HCT116 (cell line): ENCODE results near the gene HTRA2. TPM values are rescaled to one million over a fixed set of nuclear protein-coding genes. Genes with fewer than 3 reads are reported as not detected.
A peak's percentile ranks its signal among the peaks of the same experiment; 100 is the strongest.

Source experiments
- ATAC-seq: fragments of 200-7000 bp; cut with Tn5 transposase; 2 replicates; pipeline ENCODE4 v1.9.1; 2020; ENCODE audit warnings: mild to moderate bottlenecking, moderate library complexity
- BruUV-seq: library from RNA; stranded (reverse); fragments of 400-500 nt; replicated peaks from 2 replicates; lab custom pipeline; 2021; lab: Mats Ljungman, UMichigan
- CTCF ChIA-PET: fragments of 300-600 bp; sonication (Branson Sonifier 250); formaldehyde crosslinking; loops from one replicate; lab custom pipeline; 2021; ENCODE audit warnings: antibody characterized with exemption; lab: Charles Lee
- POLR2A ChIA-PET: fragments of 300-600, 350-600 bp; sonication (Branson Sonifier 250); formaldehyde crosslinking; loops from one replicate; lab custom pipeline; 2021; ENCODE audit warnings: antibody characterized with exemption; lab: Charles Lee
- RAD21 ChIA-PET, 2 experiments: fragments of 300-600 bp; sonication (Branson Sonifier 250); formaldehyde crosslinking; loops; one replicate each; lab custom pipeline; 2023; ENCODE audit warnings: low total read pairs in 2 of 2; ENCODE audit not compliant: uncharacterized antibody in 2 of 2, unreplicated experiment in 2 of 2, low non-redundant PET in 1 of 2; lab: Charles Lee
- DNase-seq: peaks from one replicate; pipeline ENCODE4 v3.0.0-alpha.2; 2010; ENCODE audit warnings: low read depth, low spot score
- H2AFZ ChIP-seq: fragments of 200-600 bp; shearing (Covaris generic), sonication (generic); 2 replicates; pipeline ENCODE4 v1.6.1; 2017; ENCODE audit warnings: low read depth, mixed run types, mixed read lengths, antibody characterized with exemption, low read length; ENCODE audit not compliant: poor library complexity, severe bottlenecking
- H3K27ac ChIP-seq: 2 replicates; pipeline ENCODE4 v1.5.1; 2012; ENCODE audit warnings: low read depth, low read length
- H3K27me3 ChIP-seq: fragments of 200-600 bp; sonication (generic); 2 replicates; pipeline ENCODE4 v1.6.1; 2016; ENCODE audit warnings: mixed run types, low read length, mixed read lengths; ENCODE audit not compliant: insufficient read depth
- H3K36me3 ChIP-seq, 2 experiments: fragments of 200-500 bp in 1 of 2; fragments of 200-600 bp in 1 of 2; sonication (Bioruptor generic) in 1 of 2; sonication (generic) in 1 of 2; 2 replicates each; pipeline versions ENCODE4 v1.5.1 to v1.6.1; 2014 to 2016; ENCODE audit warnings: low read length in 2 of 2, inconsistent platforms in 1 of 2, mixed read lengths in 1 of 2, mixed run types in 1 of 2; ENCODE audit not compliant: insufficient read depth in 2 of 2, control insufficient read depth in 1 of 2
- H3K4me1 ChIP-seq, 2 experiments: fragments of 200-600 bp in 1 of 2; sonication (generic) in 1 of 2; 2 replicates each; pipeline versions ENCODE4 v1.5.1 to v1.6.1; 2012 to 2017; ENCODE audit warnings: low read length in 2 of 2, inconsistent platforms in 1 of 2, mild to moderate bottlenecking in 1 of 2, mixed read lengths in 1 of 2, mixed run types in 1 of 2, moderate library complexity in 1 of 2; ENCODE audit not compliant: insufficient read depth in 2 of 2, control insufficient read depth in 1 of 2
- H3K4me2 ChIP-seq: fragments of 200-600 bp; sonication (generic); 2 replicates; pipeline ENCODE4 v1.6.1; 2017; ENCODE audit warnings: mixed run types, low read length, mixed read lengths
- H3K4me3 ChIP-seq, 2 experiments: fragments of 200-600 bp in 1 of 2; sonication (generic) in 1 of 2; replicated peaks in 1 of 2; 2 replicates each; pipeline ENCODE4 v1.5.1; 2011 to 2016; ENCODE audit warnings: low read length in 2 of 2, control low read depth in 1 of 2, low read depth in 1 of 2, mild to moderate bottlenecking in 1 of 2, mixed read lengths in 1 of 2, mixed run types in 1 of 2
- H3K79me2 ChIP-seq: fragments of 200-600 bp; sonication (generic); 2 replicates; pipeline ENCODE4 v1.6.1; 2017; ENCODE audit warnings: mild to moderate bottlenecking, mixed run types, low read length, moderate library complexity, mixed read lengths; ENCODE audit not compliant: insufficient read depth
- H3K9ac ChIP-seq: fragments of 200-600 bp; sonication (generic); 2 replicates; pipeline ENCODE4 v1.6.1; 2016; ENCODE audit warnings: low read length, mixed read lengths
- H3K9me2 ChIP-seq: fragments of 200-600 bp; sonication (generic), shearing (Covaris generic); 2 replicates; pipeline ENCODE4 v1.6.1; 2017; ENCODE audit warnings: mixed run types, mild to moderate bottlenecking, moderate library complexity; ENCODE audit not compliant: insufficient read depth
- H3K9me3 ChIP-seq, 2 experiments: fragments of 200-500 bp in 1 of 2; fragments of 200-600 bp in 1 of 2; sonication (Bioruptor generic) in 1 of 2; sonication (generic) in 1 of 2; 2 replicates each; pipeline ENCODE4 v1.6.1; 2014 to 2017; ENCODE audit warnings: low read length in 2 of 2, mixed read lengths in 2 of 2, inconsistent platforms in 1 of 2, low read depth in 1 of 2, mild to moderate bottlenecking in 1 of 2, mixed run types in 1 of 2, moderate library complexity in 1 of 2; ENCODE audit not compliant: control insufficient read depth in 1 of 2, insufficient read depth in 1 of 2
- H4K20me1 ChIP-seq: fragments of 200-600 bp; sonication (generic), shearing (Covaris generic); 2 replicates; pipeline ENCODE4 v1.6.1; 2017; ENCODE audit warnings: mixed run types, mild to moderate bottlenecking, moderate library complexity; ENCODE audit not compliant: insufficient read depth
- ELF1 ChIP-seq: IDR thresholded peaks from 2 replicates; pipeline ENCODE4 v1.6.1; 2012; ENCODE audit warnings: low read depth, borderline replicate concordance
- POLR2A ChIP-seq: IDR thresholded peaks from 2 replicates; pipeline ENCODE4 v1.7.0; 2011; ENCODE audit warnings: borderline replicate concordance; ENCODE audit not compliant: insufficient read depth, insufficient read length; ENCODE audit errors: extremely low read depth
- POLR2AphosphoS5 ChIP-seq: IDR thresholded peaks from 2 replicates; pipeline ENCODE4 v1.6.1; 2011; ENCODE audit warnings: mild to moderate bottlenecking, low read depth, low read length, moderate library complexity
- SP1 ChIP-seq: IDR thresholded peaks from 2 replicates; pipeline ENCODE4 v1.6.1; 2012; ENCODE audit warnings: low read depth
- TCF7L2 ChIP-seq: IDR thresholded peaks from 2 replicates; pipeline ENCODE4 v1.7.0; 2011; ENCODE audit warnings: borderline replicate concordance, inconsistent platforms; ENCODE audit not compliant: insufficient read depth, insufficient read length; ENCODE audit errors: extremely low read depth
- ZFX ChIP-seq: fragments of 450-650 bp; IDR thresholded peaks from 2 replicates; pipeline ENCODE4 v1.6.1; 2017
- intact Hi-C: fragments of 100-400 bp; cut with micrococcal nuclease; formaldehyde crosslinking; loops from 2 replicates; pipeline ENCODE4 v1.10.0; 2022
- total RNA-seq: library from RNA; stranded (reverse); gene quantifications from one replicate; pipeline ENCODE4 v1.2.1, GENCODE V29; 2021; ENCODE audit not compliant: unreplicated experiment
- TF ChIP-seq, protein P1 (sequence below), 3 experiments: fragments of 200-600 bp in 1 of 3; sonication (generic) in 1 of 3; IDR thresholded peaks in 2 of 3; conservative IDR thresholded peaks in 1 of 3; 2 replicates each; pipeline ENCODE4 v1.5.1; 2012 to 2017; ENCODE audit warnings: low read depth in 2 of 3, low read length in 2 of 3, antibody characterized with exemption in 1 of 3, borderline replicate concordance in 1 of 3, control low read depth in 1 of 3, mild to moderate bottlenecking in 1 of 3, mixed read lengths in 1 of 3, mixed run types in 1 of 3, moderate library complexity in 1 of 3; ENCODE audit not compliant: insufficient read depth in 1 of 3

Gene HTRA2
- total RNA-seq, 1 experiment from 2014 or later, result 36.2 TPM

DNA sequence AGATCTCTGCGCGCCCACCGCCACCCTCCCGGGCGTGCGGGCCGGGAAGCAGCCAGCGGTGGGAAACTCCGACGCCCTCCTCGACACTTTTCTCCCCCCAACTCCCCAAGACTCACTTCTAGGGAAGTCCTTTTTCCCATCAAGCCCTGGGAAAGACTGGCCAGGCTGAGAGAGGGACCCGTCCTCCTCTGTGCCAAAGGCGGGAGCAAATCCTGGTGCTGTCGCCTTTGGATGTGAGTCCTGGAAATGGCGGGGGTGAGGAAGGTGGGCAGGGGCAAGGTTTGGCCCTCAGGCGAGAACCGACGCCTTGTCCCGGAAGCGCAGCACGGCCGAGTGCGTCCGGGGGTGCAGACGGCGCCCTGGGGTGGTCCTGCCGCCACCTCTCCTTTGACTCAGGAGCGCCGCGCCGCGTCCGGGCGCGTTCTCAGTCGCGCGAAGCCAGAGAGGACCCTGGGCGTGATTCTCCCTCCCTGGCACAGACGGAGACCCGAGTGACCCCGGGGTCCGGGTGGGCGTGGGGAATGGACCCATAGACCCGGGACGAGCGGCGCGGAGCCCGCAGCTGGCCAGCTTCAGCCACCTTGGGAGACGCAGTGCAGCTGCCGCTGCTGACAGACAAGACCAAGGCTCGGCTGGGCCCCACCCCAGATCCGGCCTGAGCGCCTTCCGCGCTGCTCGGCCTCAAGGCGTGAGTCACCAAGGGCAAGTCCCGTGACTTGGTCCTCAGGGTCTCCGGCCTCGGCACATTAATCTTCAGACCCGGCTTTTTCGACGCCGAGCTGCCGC lies 26.8 kb upstream of the HTRA2 start:
- RAD21 ChIA-PET, result no interaction called here
- Histone ChIP-seq H3K9me3 (no peaks in the 10 kb centered on the region), H3K79me2 (peaks cover 22% of the 10 kb centered on the region), H4K20me1 (no peaks in the 10 kb centered on the region), H2AFZ (peak overlapping the region; percentile 40), H3K27ac (peak overlapping the region; percentile 91), H3K27me3 (no peaks in the 10 kb centered on the region), H3K9me2 (no peaks in the 10 kb centered on the region), H3K36me3 (peaks cover 3 to 16% of the 10 kb centered on the region in 2 experiments; a peak in 2 of 4 replicates), H3K4me2 (peak overlapping the region; percentile 95), H3K4me3 (peak overlapping the region; percentile 83 to 89), H3K9ac (peak overlapping the region; percentile 85), H3K4me1 (peaks cover 24 to 54% of the 10 kb centered on the region in 2 experiments)
- TF ChIP-seq ZFX (peak; percentile 62; the same call in 1 of the 2 replicates), SP1 (no peak), POLR2A (peak; percentile 75), TCF7L2 (peak; percentile 49), ELF1 (no peak), POLR2AphosphoS5 (peak; percentile 86)
- TF ChIP-seq, protein P1, sequence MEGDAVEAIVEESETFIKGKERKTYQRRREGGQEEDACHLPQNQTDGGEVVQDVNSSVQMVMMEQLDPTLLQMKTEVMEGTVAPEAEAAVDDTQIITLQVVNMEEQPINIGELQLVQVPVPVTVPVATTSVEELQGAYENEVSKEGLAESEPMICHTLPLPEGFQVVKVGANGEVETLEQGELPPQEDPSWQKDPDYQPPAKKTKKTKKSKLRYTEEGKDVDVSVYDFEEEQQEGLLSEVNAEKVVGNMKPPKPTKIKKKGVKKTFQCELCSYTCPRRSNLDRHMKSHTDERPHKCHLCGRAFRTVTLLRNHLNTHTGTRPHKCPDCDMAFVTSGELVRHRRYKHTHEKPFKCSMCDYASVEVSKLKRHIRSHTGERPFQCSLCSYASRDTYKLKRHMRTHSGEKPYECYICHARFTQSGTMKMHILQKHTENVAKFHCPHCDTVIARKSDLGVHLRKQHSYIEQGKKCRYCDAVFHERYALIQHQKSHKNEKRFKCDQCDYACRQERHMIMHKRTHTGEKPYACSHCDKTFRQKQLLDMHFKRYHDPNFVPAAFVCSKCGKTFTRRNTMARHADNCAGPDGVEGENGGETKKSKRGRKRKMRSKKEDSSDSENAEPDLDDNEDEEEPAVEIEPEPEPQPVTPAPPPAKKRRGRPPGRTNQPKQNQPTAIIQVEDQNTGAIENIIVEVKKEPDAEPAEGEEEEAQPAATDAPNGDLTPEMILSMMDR (IDR thresholded peaks at IDR 0.05 in 2 of 3, conservative IDR thresholded peaks at IDR 0.05 in 1 of 3; ENCODE audit: borderline replicate concordance in 1 of 3, insufficient read depth in 1 of 3, low read depth in 2 of 3, low read length in 2 of 3), result peak in 2 of 3 experiments; percentile 17 to 44; a peak in 2 of 6 replicates
- DNase-seq (peak; percentile 57), ATAC-seq (peak; percentile 63)
- POLR2A ChIA-PET, result interaction anchor here (0.9 kb wide), 1 partner anchor 60 kb away, joined by 3 read pairs; no protein-coding TSS in a partner anchor
- CTCF ChIA-PET, result interaction anchor here (1.8 kb wide), 1 partner anchor 20 kb away, joined by 9 read pairs; the partner anchor contains the start of genes CCDC142 and TTC31
- intact Hi-C loops, result loop anchor here (2.0 kb wide), 1 partner anchor 20 kb away; the partner anchor contains the start of genes CCDC142 and TTC31
- BruUV-seq, result no TSS peak
